H9 (cell line): ENCODE results near the gene BMPR1A. TPM values are rescaled to one million over a fixed set of nuclear protein-coding genes. Genes with fewer than 3 reads are reported as not detected.

Experiments used
- DNase-seq: peaks from one replicate; pipeline ENCODE4 v3.0.0-alpha.2; 2017
- H2AFZ ChIP-seq: one replicate; pipeline ENCODE4 v1.6.1; 2013; ENCODE audit warnings: mild to moderate bottlenecking, low read length, control low read depth, moderate library complexity
- H2AK5ac ChIP-seq: 2 replicates; pipeline ENCODE4 v1.6.1; 2013; ENCODE audit warnings: low read length, control low read depth, mixed read lengths; ENCODE audit not compliant: insufficient read length
- H2BK120ac ChIP-seq: one replicate; pipeline ENCODE4 v1.6.1; 2013; ENCODE audit warnings: low read depth, mild to moderate bottlenecking, low read length, control low read depth, inconsistent platforms; ENCODE audit not compliant: poor library complexity, severe bottlenecking
- H2BK12ac ChIP-seq: 2 replicates; pipeline ENCODE4 v1.6.1; 2013; ENCODE audit warnings: low read length, control low read depth, mixed read lengths, low read depth; ENCODE audit not compliant: insufficient read length
- H2BK15ac ChIP-seq: 2 replicates; pipeline ENCODE4 v1.6.1; 2013; ENCODE audit warnings: low read depth, low read length, control low read depth
- H2BK20ac ChIP-seq: one replicate; pipeline ENCODE4 v1.6.1; 2013; ENCODE audit warnings: low read depth, mild to moderate bottlenecking, low read length, control low read depth, inconsistent platforms; ENCODE audit not compliant: poor library complexity, severe bottlenecking
- H2BK5ac ChIP-seq: 2 replicates; pipeline ENCODE4 v1.6.1; 2013; ENCODE audit warnings: low read length, control low read depth, mixed read lengths; ENCODE audit not compliant: insufficient read length
- H3K14ac ChIP-seq: 2 replicates; pipeline ENCODE4 v1.6.1; 2013; ENCODE audit warnings: low read length, control low read depth; ENCODE audit not compliant: insufficient read depth
- H3K18ac ChIP-seq: 2 replicates; pipeline ENCODE4 v1.6.1; 2013; ENCODE audit warnings: low read depth, mild to moderate bottlenecking, mixed read lengths, low read length, control low read depth; ENCODE audit not compliant: insufficient read length
- H3K23ac ChIP-seq: 2 replicates; pipeline ENCODE4 v1.6.1; 2013; ENCODE audit warnings: low read length, control low read depth, mixed read lengths, low read depth; ENCODE audit not compliant: insufficient read length
- H3K23me2 ChIP-seq: 2 replicates; pipeline ENCODE4 v1.6.1; 2013; ENCODE audit warnings: low read depth, mild to moderate bottlenecking, mixed read lengths, low read length, control low read depth; ENCODE audit not compliant: insufficient read length, poor library complexity, severe bottlenecking
- H3K27ac ChIP-seq: 2 replicates; pipeline ENCODE4 v1.5.1; 2013; ENCODE audit warnings: low read length, control low read depth, mixed read lengths, low read depth; ENCODE audit not compliant: insufficient read length
- H3K27me3 ChIP-seq: 2 replicates; pipeline ENCODE4 v1.6.1; 2013; ENCODE audit warnings: low read length, control low read depth, inconsistent platforms; ENCODE audit not compliant: insufficient read depth
- H3K4ac ChIP-seq: 2 replicates; pipeline ENCODE4 v1.6.1; 2013; ENCODE audit warnings: low read depth, mild to moderate bottlenecking, control low read depth, inconsistent platforms, low read length, moderate library complexity
- H3K4me1 ChIP-seq: 2 replicates; pipeline ENCODE4 v1.6.1; 2013; ENCODE audit warnings: low read length, control low read depth, inconsistent platforms; ENCODE audit not compliant: insufficient read depth
- H3K4me2 ChIP-seq: 2 replicates; pipeline ENCODE4 v1.6.1; 2013; ENCODE audit warnings: low read length, control low read depth, mixed read lengths; ENCODE audit not compliant: insufficient read length, insufficient read depth
- H3K56ac ChIP-seq: 2 replicates; pipeline ENCODE4 v1.6.1; 2013; ENCODE audit warnings: low read depth, mild to moderate bottlenecking, mixed read lengths, low read length, control low read depth; ENCODE audit not compliant: insufficient read length
- H3K79me1 ChIP-seq: 2 replicates; pipeline ENCODE4 v1.6.1; 2013; ENCODE audit warnings: low read depth, mild to moderate bottlenecking, moderate library complexity, low read length, control low read depth, inconsistent platforms; ENCODE audit not compliant: insufficient read depth, poor library complexity, severe bottlenecking
- H3K79me2 ChIP-seq: 2 replicates; pipeline ENCODE4 v1.6.1; 2013; ENCODE audit warnings: low read length, control low read depth, inconsistent platforms; ENCODE audit not compliant: insufficient read depth
- H3K9ac ChIP-seq: 2 replicates; pipeline ENCODE4 v1.6.1; 2013; ENCODE audit warnings: low read length, control low read depth, mixed read lengths; ENCODE audit not compliant: insufficient read length; ENCODE audit errors: extremely low read depth
- H3K9me3 ChIP-seq: one replicate; pipeline ENCODE4 v1.6.1; 2013; ENCODE audit warnings: low read depth, low read length, inconsistent platforms; ENCODE audit not compliant: control insufficient read depth
- H3T11ph ChIP-seq: one replicate; pipeline ENCODE4 v1.6.1; 2013; ENCODE audit warnings: mild to moderate bottlenecking, low read length, control low read depth, inconsistent platforms
- H4K20me1 ChIP-seq: one replicate; pipeline ENCODE4 v1.6.1; 2013; ENCODE audit not compliant: control insufficient read depth, insufficient read length, insufficient read depth
- H4K5ac ChIP-seq: 2 replicates; pipeline ENCODE4 v1.6.1; 2013; ENCODE audit warnings: low read depth, mild to moderate bottlenecking, mixed read lengths, low read length, control low read depth; ENCODE audit not compliant: insufficient read length
- H4K8ac ChIP-seq: replicated peaks from 2 replicates; pipeline ENCODE4 v1.6.1; 2013; ENCODE audit warnings: low read length, control low read depth, mixed read lengths, low read depth; ENCODE audit not compliant: insufficient read length
- H4K91ac ChIP-seq: 2 replicates; pipeline ENCODE4 v1.6.1; 2013; ENCODE audit warnings: low read depth, mild to moderate bottlenecking, moderate library complexity, mixed read lengths, low read length, control low read depth; ENCODE audit not compliant: insufficient read length
- H3K27ac Mint-ChIP-seq, 3 experiments: 2 replicates in 2 of 3; 3 replicates in 1 of 3; pipeline ENCODE4 v1.8.0; 2020 to 2021; ENCODE audit warnings: mixed read lengths in 3 of 3, mild to moderate bottlenecking in 1 of 3, moderate library complexity in 1 of 3
- H3K27me3 Mint-ChIP-seq: 2 replicates; pipeline ENCODE4 v1.8.0; 2021; ENCODE audit warnings: low read depth, mild to moderate bottlenecking, moderate library complexity, mixed read lengths
- H3K36me3 Mint-ChIP-seq, 3 experiments: 2 replicates in 2 of 3; 3 replicates in 1 of 3; pipeline ENCODE4 v1.8.0; 2020 to 2021; ENCODE audit warnings: low read depth in 3 of 3, mixed read lengths in 3 of 3; ENCODE audit not compliant: insufficient read depth in 1 of 3
- H3K4me1 Mint-ChIP-seq, 2 experiments: 2 replicates each; pipeline ENCODE4 v1.8.0; 2020; ENCODE audit warnings: mixed read lengths in 2 of 2
- H3K4me3 Mint-ChIP-seq, 2 experiments: 2 replicates in 1 of 2; 3 replicates in 1 of 2; pipeline ENCODE4 v1.8.0; 2020 to 2021; ENCODE audit warnings: mild to moderate bottlenecking in 2 of 2, mixed read lengths in 2 of 2, moderate library complexity in 1 of 2
- H3K9me3 Mint-ChIP-seq, 2 experiments: 2 replicates in 1 of 2; 3 replicates in 1 of 2; pipeline ENCODE4 v1.8.0; 2020; ENCODE audit warnings: mild to moderate bottlenecking in 2 of 2, mixed read lengths in 2 of 2, moderate library complexity in 1 of 2
- CTCF ChIP-seq: fragments of 200-600 bp; sonication (generic); conservative IDR thresholded peaks from 3 replicates; pipeline ENCODE4 v1.8.0; 2021; ENCODE audit warnings: antibody characterized with exemption, mild to moderate bottlenecking
- WGBS: extraction: QIAGEN DNeasy Blood & Tissue Kit; methylation state at CpG from one replicate; pipeline ENCODE4 v1.1.7; 2013; ENCODE audit warnings: missing lambda C conversion rate, low lambda C conversion rate, mixed read lengths; ENCODE audit not compliant: insufficient read length; ENCODE audit errors: extremely low coverage; 5-methylcytosine and 5-hydroxymethylcytosine counted together
- total RNA-seq: library from RNA; stranded (reverse); gene quantifications from 2 replicates; pipeline ENCODE4 v1.2.1, GENCODE V29; 2021

The BMPR1A gene
- total RNA-seq, 1 experiment from 2014 or later: 138 TPM

- no peaks in the 10 kb centered on the region for H3K9me3 Mint-ChIP-seq
- Histone ChIP-seq H3K18ac (no peak overlapping the region), H2BK120ac (no peak overlapping the region), H4K8ac (no peak overlapping the region), H3K4me1 (peaks cover 2% of the 10 kb centered on the region; the same call in 1 of the 2 replicates), H3T11ph (no peak overlapping the region), H3K79me2 (no peaks in the 10 kb centered on the region), H3K27ac (no peak overlapping the region), H2AK5ac (no peak overlapping the region), H3K4ac (no peak overlapping the region), H4K91ac (no peak overlapping the region), H3K56ac (no peak overlapping the region), H2AFZ (no peak overlapping the region), H2BK5ac (no peak overlapping the region), H2BK20ac (no peak overlapping the region), H3K9ac (no peak overlapping the region), H3K23ac (no peak overlapping the region), H3K4me2 (no peak overlapping the region), H3K14ac (no peak overlapping the region), H2BK12ac (no peak overlapping the region), H3K9me3 (no peaks in the 10 kb centered on the region), H3K23me2 (no peaks in the 10 kb centered on the region), H4K20me1 (no peaks in the 10 kb centered on the region), H3K27me3 (no peaks in the 10 kb centered on the region), H2BK15ac (no peak overlapping the region), H3K79me1 (no peaks in the 10 kb centered on the region), H4K5ac (no peak overlapping the region)
- no peaks in the 10 kb centered on the region; the same call in 1 of the 2 replicates for H3K27me3 Mint-ChIP-seq
- no peaks in the 10 kb centered on the region for H3K36me3 Mint-ChIP-seq
- no peak for DNase-seq
- H3K4me3 Mint-ChIP-seq: no peak overlapping the region
- no CpG with 5 or more reads among the region's 2 CpGs for WGBS
- TF ChIP-seq CTCF: no peak
- H3K27ac Mint-ChIP-seq: no peak overlapping the region
- H3K4me1 Mint-ChIP-seq: peaks cover 20 to 32% of the 10 kb centered on the region in 2 experiments
These were observed 208.4 kb downstream of the BMPR1A start for GRCh38 chr10:86964847-86965190.
